ENCODE results near the gene C2orf69.

DNA sequence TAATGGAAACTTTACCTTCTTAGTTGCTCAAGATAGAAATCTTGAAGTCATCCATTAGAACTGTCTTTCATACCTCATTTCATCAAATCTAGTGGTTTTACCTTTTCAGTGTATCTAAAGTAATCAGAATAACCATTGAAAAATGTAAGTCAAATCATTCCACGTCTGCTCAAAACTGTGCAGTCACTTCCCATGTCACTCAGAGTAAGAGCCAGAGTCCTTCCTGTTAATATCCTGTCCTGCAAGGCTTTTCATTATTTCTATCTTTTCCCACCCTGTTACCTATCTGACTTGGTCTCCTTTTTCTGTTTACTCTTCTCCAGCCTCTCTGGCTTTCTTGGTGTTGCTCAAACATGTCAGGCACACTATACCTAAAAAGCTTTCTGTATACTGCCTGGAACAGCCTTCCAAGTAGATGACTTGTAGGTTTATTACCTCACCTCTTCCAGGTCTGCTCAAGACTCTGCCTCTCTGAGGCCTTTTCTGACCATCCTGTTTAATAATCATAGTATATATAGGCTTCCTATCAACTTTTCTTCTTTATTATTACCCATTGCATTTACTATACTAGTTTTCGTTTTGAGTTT, 3.4 kb downstream of the C2orf69 start:
- TF ChIP-seq, protein P1, sequence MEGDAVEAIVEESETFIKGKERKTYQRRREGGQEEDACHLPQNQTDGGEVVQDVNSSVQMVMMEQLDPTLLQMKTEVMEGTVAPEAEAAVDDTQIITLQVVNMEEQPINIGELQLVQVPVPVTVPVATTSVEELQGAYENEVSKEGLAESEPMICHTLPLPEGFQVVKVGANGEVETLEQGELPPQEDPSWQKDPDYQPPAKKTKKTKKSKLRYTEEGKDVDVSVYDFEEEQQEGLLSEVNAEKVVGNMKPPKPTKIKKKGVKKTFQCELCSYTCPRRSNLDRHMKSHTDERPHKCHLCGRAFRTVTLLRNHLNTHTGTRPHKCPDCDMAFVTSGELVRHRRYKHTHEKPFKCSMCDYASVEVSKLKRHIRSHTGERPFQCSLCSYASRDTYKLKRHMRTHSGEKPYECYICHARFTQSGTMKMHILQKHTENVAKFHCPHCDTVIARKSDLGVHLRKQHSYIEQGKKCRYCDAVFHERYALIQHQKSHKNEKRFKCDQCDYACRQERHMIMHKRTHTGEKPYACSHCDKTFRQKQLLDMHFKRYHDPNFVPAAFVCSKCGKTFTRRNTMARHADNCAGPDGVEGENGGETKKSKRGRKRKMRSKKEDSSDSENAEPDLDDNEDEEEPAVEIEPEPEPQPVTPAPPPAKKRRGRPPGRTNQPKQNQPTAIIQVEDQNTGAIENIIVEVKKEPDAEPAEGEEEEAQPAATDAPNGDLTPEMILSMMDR (IDR thresholded peaks at IDR 0.05), result no peak
- no peak for TF ChIP-seq ZNF317 (CRISPR knock-in tag; IDR thresholded peaks at IDR 0.05; ENCODE audit: borderline replicate concordance, low read depth)
- TF ChIP-seq TCF7 (CRISPR knock-in tag; IDR thresholded peaks at IDR 0.05; ENCODE audit: low read depth), result no peak
- TF ChIP-seq, protein P2, sequence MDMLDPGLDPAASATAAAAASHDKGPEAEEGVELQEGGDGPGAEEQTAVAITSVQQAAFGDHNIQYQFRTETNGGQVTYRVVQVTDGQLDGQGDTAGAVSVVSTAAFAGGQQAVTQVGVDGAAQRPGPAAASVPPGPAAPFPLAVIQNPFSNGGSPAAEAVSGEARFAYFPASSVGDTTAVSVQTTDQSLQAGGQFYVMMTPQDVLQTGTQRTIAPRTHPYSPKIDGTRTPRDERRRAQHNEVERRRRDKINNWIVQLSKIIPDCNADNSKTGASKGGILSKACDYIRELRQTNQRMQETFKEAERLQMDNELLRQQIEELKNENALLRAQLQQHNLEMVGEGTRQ (CRISPR knock-in tag; IDR thresholded peaks at IDR 0.05), result no peak
- TF ChIP-seq, protein P3, sequence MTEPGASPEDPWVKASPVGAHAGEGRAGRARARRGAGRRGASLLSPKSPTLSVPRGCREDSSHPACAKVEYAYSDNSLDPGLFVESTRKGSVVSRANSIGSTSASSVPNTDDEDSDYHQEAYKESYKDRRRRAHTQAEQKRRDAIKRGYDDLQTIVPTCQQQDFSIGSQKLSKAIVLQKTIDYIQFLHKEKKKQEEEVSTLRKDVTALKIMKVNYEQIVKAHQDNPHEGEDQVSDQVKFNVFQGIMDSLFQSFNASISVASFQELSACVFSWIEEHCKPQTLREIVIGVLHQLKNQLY (CRISPR knock-in tag; IDR thresholded peaks at IDR 0.05), result no peak
- TF ChIP-seq ZNF121 (CRISPR knock-in tag; IDR thresholded peaks at IDR 0.05), result no peak
- no peak for TF ChIP-seq NFYB (CRISPR knock-in tag; conservative IDR thresholded peaks at IDR 0.05; ENCODE audit: low read depth)
- TF ChIP-seq KAT7 (CRISPR knock-in tag; IDR thresholded peaks at IDR 0.05; ENCODE audit: borderline replicate concordance), result no peak
- TF ChIP-seq, protein P4, sequence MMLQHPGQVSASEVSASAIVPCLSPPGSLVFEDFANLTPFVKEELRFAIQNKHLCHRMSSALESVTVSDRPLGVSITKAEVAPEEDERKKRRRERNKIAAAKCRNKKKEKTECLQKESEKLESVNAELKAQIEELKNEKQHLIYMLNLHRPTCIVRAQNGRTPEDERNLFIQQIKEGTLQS (CRISPR knock-in tag; conservative IDR thresholded peaks at IDR 0.05), result no peak
- no peak for TF ChIP-seq ZNF263 (CRISPR knock-in tag; IDR thresholded peaks at IDR 0.05; ENCODE audit: low read depth)
- TF ChIP-seq JUN (CRISPR knock-in tag; IDR thresholded peaks at IDR 0.05), result no peak
- no peak for TF ChIP-seq FOXJ3 (CRISPR knock-in tag; IDR thresholded peaks at IDR 0.05; ENCODE audit: borderline replicate concordance)
- no peak for TF ChIP-seq NR2C2 (CRISPR knock-in tag; IDR thresholded peaks at IDR 0.05)

Data from WTC11 (cell line).